NOMO-1 treated with DMSO at 0.1 percent for 48 hours (cell line): ENCODE measurements around the gene HS3ST6.
A peak's percentile ranks its signal among the peaks of the same experiment; 100 is the strongest.
"Not testable (repeated sequence)": the region's sequence is repeated elsewhere in the genome, so short reads cannot be mapped to it uniquely, and the experiment has no call there.

Experiments used
- DNase-seq: peaks from one replicate; lab custom pipeline; 2025; ENCODE audit not compliant: unreplicated experiment; lab: John Stamatoyannopoulos, UW

The HS3ST6 gene

GRCh38 chr16:1908184-1908583 lies 10.0 kb downstream of the HS3ST6 start:
- DNase-seq = no peak

- no peak for DNase-seq
Measured at GRCh38 chr16:1907226-1907860, 10.9 kb downstream of the HS3ST6 start.

GRCh38 chr16:1906846-1907165 lies 11.4 kb downstream of the HS3ST6 start:
- no peak for DNase-seq

GRCh38 chr16:1906055-1906845 lies 12.0 kb downstream of the HS3ST6 start:
- DNase-seq = no peak

- DNase-seq = no peak
Measured at GRCh38 chr16:1903845-1904840, 14.1 kb downstream of the HS3ST6 start.

GRCh38 chr16:1903220-1903574 lies 15.0 kb downstream of the HS3ST6 start:
- no peak for DNase-seq

GRCh38 chr16:1902547-1903219 lies 15.5 kb downstream of the HS3ST6 start:
- DNase-seq = no peak

- no peak for DNase-seq
Measured at GRCh38 chr16:1900452-1900774, 17.8 kb downstream of the HS3ST6 start.

- no peak for DNase-seq
Measured at GRCh38 chr16:1899641-1900451, 18.4 kb downstream of the HS3ST6 start.

- not testable (repeated sequence) for DNase-seq
Measured at GRCh38 chr16:1897692-1898091, 20.5 kb downstream of the HS3ST6 start.

- no peak for DNase-seq
Measured at GRCh38 chr16:1895949-1896675, 22.1 kb downstream of the HS3ST6 start.

- no peak for DNase-seq
Measured at GRCh38 chr16:1895068-1895467, 23.1 kb downstream of the HS3ST6 start.

- no peak for DNase-seq
Measured at GRCh38 chr16:1890708-1891050, 27.5 kb downstream of the HS3ST6 start.

GRCh38 chr16:1890024-1890707 lies 28.0 kb downstream of the HS3ST6 start:
- no peak for DNase-seq

- no peak for DNase-seq
Measured at GRCh38 chr16:1887711-1888354, 30.4 kb downstream of the HS3ST6 start.

GRCh38 chr16:1884889-1885288 lies 33.3 kb downstream of the HS3ST6 start:
- DNase-seq = no peak

- peak; percentile 93 for DNase-seq
Measured at GRCh38 chr16:1884155-1884760, 34.0 kb downstream of the HS3ST6 start.

- not testable (repeated sequence) for DNase-seq
Measured at GRCh38 chr16:1881172-1881571, 37.0 kb downstream of the HS3ST6 start.
